Keratinocyte (primary cell): ENCODE measurements around the gene ENG. TPM values are rescaled to one million over a fixed set of nuclear protein-coding genes. Genes with fewer than 3 reads are reported as not detected.

Experiments used
- DNase-seq: peaks from one replicate; pipeline ENCODE4 v3.0.0-alpha.2; 2011; ENCODE audit warnings: low read depth, missing footprints, low spot score
- FAIRE-seq: peaks from 2 replicates; lab custom pipeline; 2011; peaks lifted over from hg19 to GRCh38; lab: Jason Lieb, UNC
- H2AFZ ChIP-seq: 2 replicates; pipeline ENCODE4 v1.6.0; 2012; ENCODE audit warnings: low read length, control low read depth, inconsistent platforms; ENCODE audit not compliant: control insufficient read depth
- H3K27ac ChIP-seq: 2 replicates; pipeline ENCODE4 v1.5.1; 2011; ENCODE audit warnings: low read length; ENCODE audit not compliant: control insufficient read depth, insufficient read depth
- H3K27me3 ChIP-seq: 3 replicates; pipeline ENCODE4 v1.6.0; 2011; ENCODE audit warnings: low read length; ENCODE audit not compliant: control insufficient read depth, insufficient read depth; ENCODE audit errors: extremely low read depth
- H3K36me3 ChIP-seq, 2 experiments: 2 replicates in 1 of 2; 3 replicates in 1 of 2; pipeline ENCODE4 v1.5.1; 2011; ENCODE audit warnings: low read length in 2 of 2, mild to moderate bottlenecking in 1 of 2; ENCODE audit not compliant: control insufficient read depth in 2 of 2, insufficient read depth in 2 of 2; ENCODE audit errors: extremely low read depth in 1 of 2
- H3K4me1 ChIP-seq: 3 replicates; pipeline ENCODE4 v1.5.1; 2011; ENCODE audit warnings: low read length; ENCODE audit not compliant: control insufficient read depth, insufficient read depth; ENCODE audit errors: extremely low read depth
- H3K4me2 ChIP-seq: 3 replicates; pipeline ENCODE4 v1.6.0; 2011; ENCODE audit warnings: low read depth, low read length; ENCODE audit not compliant: control insufficient read depth, insufficient read depth; ENCODE audit errors: extremely low read depth
- H3K4me3 ChIP-seq, 3 experiments: fragments of 200-600 bp in 1 of 3; sonication (generic) in 1 of 3; 2 replicates in 2 of 3; 3 replicates in 1 of 3; pipeline ENCODE4 v1.5.1; 2011 to 2016; ENCODE audit warnings: low read length in 3 of 3, mild to moderate bottlenecking in 3 of 3, control low read depth in 2 of 3, inconsistent platforms in 1 of 3, low read depth in 1 of 3, mixed read lengths in 1 of 3, mixed run types in 1 of 3, moderate library complexity in 1 of 3; ENCODE audit not compliant: control insufficient read depth in 2 of 3, insufficient read depth in 2 of 3; ENCODE audit errors: extremely low read depth in 1 of 3
- H3K79me2 ChIP-seq: 2 replicates; pipeline ENCODE4 v1.6.0; 2012; ENCODE audit warnings: low read length; ENCODE audit not compliant: control insufficient read depth, insufficient read depth
- H3K9ac ChIP-seq: 3 replicates; pipeline ENCODE4 v1.6.0; 2011; ENCODE audit warnings: low read length; ENCODE audit not compliant: control insufficient read depth, insufficient read depth; ENCODE audit errors: extremely low read depth
- H3K9me1 ChIP-seq: 3 replicates; pipeline ENCODE4 v1.6.0; 2011; ENCODE audit warnings: low read length; ENCODE audit not compliant: control insufficient read depth, insufficient read depth; ENCODE audit errors: extremely low read depth
- H3K9me3 ChIP-seq: 2 replicates; pipeline ENCODE4 v1.5.1; 2012; ENCODE audit warnings: low read depth, low read length; ENCODE audit not compliant: control insufficient read depth
- H4K20me1 ChIP-seq: 3 replicates; pipeline ENCODE4 v1.6.0; 2011; ENCODE audit warnings: low read length; ENCODE audit not compliant: control insufficient read depth, insufficient read depth; ENCODE audit errors: extremely low read depth
- CTCF ChIP-seq, 3 experiments: IDR thresholded peaks in 1 of 3; conservative IDR thresholded peaks in 1 of 3; optimal IDR thresholded peaks in 1 of 3; 2 replicates in 2 of 3; 3 replicates in 1 of 3; pipeline versions ENCODE3 to v1.5.1; 2011; ENCODE audit warnings: low read length in 3 of 3, mild to moderate bottlenecking in 3 of 3, moderate library complexity in 2 of 3, control low read depth in 1 of 3, inconsistent platforms in 1 of 3; ENCODE audit not compliant: insufficient read depth in 2 of 3; ENCODE audit errors: extremely low read depth in 1 of 3
- EZH2 ChIP-seq: IDR thresholded peaks from one replicate; pipeline ENCODE4 v1.6.1; 2012; ENCODE audit warnings: inconsistent platforms, mild to moderate bottlenecking, low read length, moderate library complexity
- dilution Hi-C: fragments of 300-500 bp; cut with MboI; formaldehyde crosslinking; loops from one replicate; pipeline ENCODE4 v1.7.0; 2020; ENCODE audit warnings: low sequenced_read_pairs; ENCODE audit not compliant: extremely low pct_ligation_motif_present
- polyA plus RNA-seq, 5 experiments: library from polyadenylated mRNA; depleted of rRNA in 3 of 5; stranded (reverse) in 3 of 5; stranded (forward) in 1 of 5; unstranded in 1 of 5; fragments of >200 nt; gene quantifications; 1 replicate in 1 of 5; 2 replicates in 3 of 5; 3 replicates in 1 of 5; pipeline versions ENCODE4 v1.2.1 to v1.2.3, GENCODE V29; 2011 to 2012; ENCODE audit warnings: missing spikeins in 2 of 5, low read depth in 1 of 5, low replicate concordance in 1 of 5

Gene ENG
- polyA plus RNA-seq, 1 donor (not counting 4 experiments of a cell fraction or from before 2014, with no cell fraction given), result 0.22 TPM

- peak overlapping the region; percentile 80 for H3K4me2 ChIP-seq
- H3K4me1 ChIP-seq, result peaks cover 24% of the 10 kb centered on the region
- H2AFZ ChIP-seq, result peak overlapping the region; percentile 83
- peaks cover 2% of the 10 kb centered on the region for H3K79me2 ChIP-seq
- no peaks in the 10 kb centered on the region for H3K36me3 ChIP-seq
- no peaks in the 10 kb centered on the region for H4K20me1 ChIP-seq
- no peaks in the 10 kb centered on the region for H3K27me3 ChIP-seq
- no peaks in the 10 kb centered on the region for H3K9me3 ChIP-seq
- H3K4me3 ChIP-seq, result peak overlapping the region; percentile 46 to 68 (median 67)
- peak overlapping the region; percentile 65 for H3K9ac ChIP-seq
- TF ChIP-seq EZH2, result no peak
- dilution Hi-C loops, result no loop called here
- FAIRE-seq (no peak), DNase-seq (no peak)
- no peak overlapping the region for H3K27ac ChIP-seq
- no peaks in the 10 kb centered on the region for H3K9me1 ChIP-seq
Measured at GRCh38 chr9:127878001-127878651, 23.7 kb upstream of the ENG start.

- Histone ChIP-seq H3K27me3 (no peaks in the 10 kb centered on the region), H3K27ac (peak within 1 kb of the TSS; percentile 31), H4K20me1 (no peaks in the 10 kb centered on the region), H3K9me1 (no peaks in the 10 kb centered on the region), H3K4me2 (peak within 1 kb of the TSS; percentile 91), H3K36me3 (peaks cover 0 to under 1% of the 10 kb centered on the region in 2 experiments), H3K4me3 (peak within 1 kb of the TSS; percentile 46 to 68 (median 67)), H3K9me3 (no peaks in the 10 kb centered on the region), H2AFZ (peak within 1 kb of the TSS; percentile 86), H3K79me2 (peaks cover 2% of the 10 kb centered on the region), H3K9ac (peak within 1 kb of the TSS; percentile 65), H3K4me1 (peaks cover 24% of the 10 kb centered on the region)
- DNase-seq (no peak), FAIRE-seq (no peak)
- TF ChIP-seq EZH2 (no peak), CTCF (optimal IDR thresholded peaks at IDR 0.05 in 1 of 3, IDR thresholded peaks at IDR 0.05 in 1 of 3, conservative IDR thresholded peaks at IDR 0.05 in 1 of 3; ENCODE audit: extremely low read depth in 1 of 3, insufficient read depth in 2 of 3, low read length in 3 of 3) (no peak)
- dilution Hi-C loops, result no loop called here
Measured at GRCh38 chr9:127877566-127877998, 23.1 kb upstream of the ENG start, which contains the start of gene AK1. AK1 (minus strand) TSS chr9:127877675; CDS start chr9:127874617, 3,058 bp downstream.
